ENCODE measurements around the gene PTPN20.

The PTPN20 gene

DNA sequence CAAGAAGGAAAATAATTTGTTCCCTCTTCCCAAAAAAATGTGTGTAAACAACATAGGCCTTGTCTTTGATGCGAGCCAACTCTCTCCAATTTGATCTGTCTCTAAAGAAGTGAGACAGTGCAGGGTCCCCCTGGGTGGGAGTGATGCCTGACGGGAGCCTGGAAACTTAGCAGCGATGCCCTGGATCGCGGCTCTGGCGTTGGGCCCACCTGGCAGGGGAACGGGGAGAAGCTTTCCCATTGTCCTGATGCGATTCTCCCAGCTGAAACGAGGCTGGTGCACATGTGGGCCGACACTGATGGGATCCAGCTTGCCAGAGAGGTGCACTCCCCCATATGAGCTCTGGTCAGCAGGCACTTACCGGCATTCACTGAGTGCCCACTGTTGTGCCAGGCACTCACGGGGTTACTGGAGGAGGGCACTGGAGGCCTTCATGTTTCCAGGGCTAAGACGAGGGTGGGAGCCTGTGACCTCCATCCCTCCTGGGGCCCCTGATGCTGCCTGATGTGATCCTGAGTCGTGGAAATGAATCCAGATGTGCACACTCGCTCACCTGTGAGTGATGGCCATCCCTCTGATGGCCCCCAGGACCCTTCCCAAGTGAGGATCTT lies 132.8 kb downstream of the PTPN20 start:
- TF ChIP-seq ZFP30 (CRISPR knock-in tag; IDR thresholded peaks at IDR 0.05) (no peak), ZC3H10 (CRISPR knock-in tag; IDR thresholded peaks at IDR 0.05) (no peak), RARB (CRISPR knock-in tag; IDR thresholded peaks at IDR 0.05) (no peak), GLIS3 (CRISPR knock-in tag; IDR thresholded peaks at IDR 0.05) (no peak)
- ATAC-seq, result no peak

DNA sequence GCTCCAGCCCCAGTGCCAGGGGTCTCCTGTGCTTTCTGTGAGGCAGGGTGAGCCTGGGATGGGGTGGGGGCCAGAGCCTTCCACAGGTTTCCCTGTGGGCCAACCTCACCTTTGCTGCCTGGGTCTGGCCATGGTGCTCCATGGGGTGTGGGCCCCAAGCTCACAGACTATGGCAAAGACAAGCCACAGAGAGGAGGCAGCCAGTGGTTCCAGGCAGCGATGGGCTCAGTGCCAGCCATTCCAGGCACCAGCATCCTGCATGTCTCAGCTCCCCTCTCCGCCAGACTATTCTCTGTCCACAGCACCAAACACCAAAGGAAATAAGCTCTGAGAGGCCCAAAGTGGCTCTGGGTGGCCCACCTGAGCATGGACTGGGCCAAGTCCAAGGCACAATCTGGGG lies 133.5 kb downstream of the PTPN20 start:
- TF ChIP-seq ISL1 (CRISPR knock-in tag; IDR thresholded peaks at IDR 0.05), result no peak
- TF ChIP-seq ZFP30 (CRISPR knock-in tag; IDR thresholded peaks at IDR 0.05), result no peak
- TF ChIP-seq, protein P1, sequence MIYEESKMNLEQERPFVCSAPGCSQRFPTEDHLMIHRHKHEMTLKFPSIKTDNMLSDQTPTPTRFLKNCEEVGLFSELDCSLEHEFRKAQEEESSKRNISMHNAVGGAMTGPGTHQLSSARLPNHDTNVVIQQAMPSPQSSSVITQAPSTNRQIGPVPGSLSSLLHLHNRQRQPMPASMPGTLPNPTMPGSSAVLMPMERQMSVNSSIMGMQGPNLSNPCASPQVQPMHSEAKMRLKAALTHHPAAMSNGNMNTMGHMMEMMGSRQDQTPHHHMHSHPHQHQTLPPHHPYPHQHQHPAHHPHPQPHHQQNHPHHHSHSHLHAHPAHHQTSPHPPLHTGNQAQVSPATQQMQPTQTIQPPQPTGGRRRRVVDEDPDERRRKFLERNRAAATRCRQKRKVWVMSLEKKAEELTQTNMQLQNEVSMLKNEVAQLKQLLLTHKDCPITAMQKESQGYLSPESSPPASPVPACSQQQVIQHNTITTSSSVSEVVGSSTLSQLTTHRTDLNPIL (CRISPR knock-in tag; IDR thresholded peaks at IDR 0.05; ENCODE audit: low read depth), result no peak
- TF ChIP-seq PATZ1 (CRISPR knock-in tag; IDR thresholded peaks at IDR 0.05; ENCODE audit: borderline replicate concordance), result no peak
- TF ChIP-seq BACH2 (CRISPR knock-in tag; IDR thresholded peaks at IDR 0.05; ENCODE audit: borderline replicate concordance), result no peak
- no peak for TF ChIP-seq TOX (CRISPR knock-in tag; IDR thresholded peaks at IDR 0.05; ENCODE audit: borderline replicate concordance)
- TF ChIP-seq, protein P2, sequence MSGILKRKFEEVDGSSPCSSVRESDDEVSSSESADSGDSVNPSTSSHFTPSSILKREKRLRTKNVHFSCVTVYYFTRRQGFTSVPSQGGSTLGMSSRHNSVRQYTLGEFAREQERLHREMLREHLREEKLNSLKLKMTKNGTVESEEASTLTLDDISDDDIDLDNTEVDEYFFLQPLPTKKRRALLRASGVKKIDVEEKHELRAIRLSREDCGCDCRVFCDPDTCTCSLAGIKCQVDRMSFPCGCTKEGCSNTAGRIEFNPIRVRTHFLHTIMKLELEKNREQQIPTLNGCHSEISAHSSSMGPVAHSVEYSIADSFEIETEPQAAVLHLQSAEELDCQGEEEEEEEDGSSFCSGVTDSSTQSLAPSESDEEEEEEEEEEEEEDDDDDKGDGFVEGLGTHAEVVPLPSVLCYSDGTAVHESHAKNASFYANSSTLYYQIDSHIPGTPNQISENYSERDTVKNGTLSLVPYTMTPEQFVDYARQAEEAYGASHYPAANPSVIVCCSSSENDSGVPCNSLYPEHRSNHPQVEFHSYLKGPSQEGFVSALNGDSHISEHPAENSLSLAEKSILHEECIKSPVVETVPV (CRISPR knock-in tag; IDR thresholded peaks at IDR 0.05), result no peak
- TF ChIP-seq, protein P3, sequence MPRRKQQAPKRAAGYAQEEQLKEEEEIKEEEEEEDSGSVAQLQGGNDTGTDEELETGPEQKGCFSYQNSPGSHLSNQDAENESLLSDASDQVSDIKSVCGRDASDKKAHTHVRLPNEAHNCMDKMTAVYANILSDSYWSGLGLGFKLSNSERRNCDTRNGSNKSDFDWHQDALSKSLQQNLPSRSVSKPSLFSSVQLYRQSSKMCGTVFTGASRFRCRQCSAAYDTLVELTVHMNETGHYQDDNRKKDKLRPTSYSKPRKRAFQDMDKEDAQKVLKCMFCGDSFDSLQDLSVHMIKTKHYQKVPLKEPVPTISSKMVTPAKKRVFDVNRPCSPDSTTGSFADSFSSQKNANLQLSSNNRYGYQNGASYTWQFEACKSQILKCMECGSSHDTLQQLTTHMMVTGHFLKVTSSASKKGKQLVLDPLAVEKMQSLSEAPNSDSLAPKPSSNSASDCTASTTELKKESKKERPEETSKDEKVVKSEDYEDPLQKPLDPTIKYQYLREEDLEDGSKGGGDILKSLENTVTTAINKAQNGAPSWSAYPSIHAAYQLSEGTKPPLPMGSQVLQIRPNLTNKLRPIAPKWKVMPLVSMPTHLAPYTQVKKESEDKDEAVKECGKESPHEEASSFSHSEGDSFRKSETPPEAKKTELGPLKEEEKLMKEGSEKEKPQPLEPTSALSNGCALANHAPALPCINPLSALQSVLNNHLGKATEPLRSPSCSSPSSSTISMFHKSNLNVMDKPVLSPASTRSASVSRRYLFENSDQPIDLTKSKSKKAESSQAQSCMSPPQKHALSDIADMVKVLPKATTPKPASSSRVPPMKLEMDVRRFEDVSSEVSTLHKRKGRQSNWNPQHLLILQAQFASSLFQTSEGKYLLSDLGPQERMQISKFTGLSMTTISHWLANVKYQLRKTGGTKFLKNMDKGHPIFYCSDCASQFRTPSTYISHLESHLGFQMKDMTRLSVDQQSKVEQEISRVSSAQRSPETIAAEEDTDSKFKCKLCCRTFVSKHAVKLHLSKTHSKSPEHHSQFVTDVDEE (CRISPR knock-in tag; IDR thresholded peaks at IDR 0.05), result no peak
- TF ChIP-seq PPARA (CRISPR knock-in tag; IDR thresholded peaks at IDR 0.05; ENCODE audit: borderline replicate concordance), result no peak
- no peak for TF ChIP-seq CSDC2 (CRISPR knock-in tag; IDR thresholded peaks at IDR 0.05)
- TF ChIP-seq TCF4 (CRISPR knock-in tag; IDR thresholded peaks at IDR 0.05; ENCODE audit: borderline replicate concordance), result no peak
- no peak for TF ChIP-seq ZNF70 (CRISPR knock-in tag; IDR thresholded peaks at IDR 0.05)
- TF ChIP-seq ESRRG (CRISPR knock-in tag; IDR thresholded peaks at IDR 0.05), result no peak
- no peak for ATAC-seq

- TF ChIP-seq PPARA (CRISPR knock-in tag; IDR thresholded peaks at IDR 0.05; ENCODE audit: borderline replicate concordance) (no peak), TCF4 (CRISPR knock-in tag; IDR thresholded peaks at IDR 0.05; ENCODE audit: borderline replicate concordance) (no peak), ZNF565 (CRISPR knock-in tag; conservative IDR thresholded peaks at IDR 0.05; ENCODE audit: low read depth) (no peak), PATZ1 (CRISPR knock-in tag; IDR thresholded peaks at IDR 0.05; ENCODE audit: borderline replicate concordance) (no peak), ZC3H10 (CRISPR knock-in tag; IDR thresholded peaks at IDR 0.05) (no peak), SNAI2 (CRISPR knock-in tag; IDR thresholded peaks at IDR 0.05) (no peak), ISL1 (CRISPR knock-in tag; IDR thresholded peaks at IDR 0.05) (no peak), ESRRG (CRISPR knock-in tag; IDR thresholded peaks at IDR 0.05) (no peak), TOX (CRISPR knock-in tag; IDR thresholded peaks at IDR 0.05; ENCODE audit: borderline replicate concordance) (no peak), BACH2 (CRISPR knock-in tag; IDR thresholded peaks at IDR 0.05; ENCODE audit: borderline replicate concordance) (no peak), ZNF70 (CRISPR knock-in tag; IDR thresholded peaks at IDR 0.05) (no peak), CSDC2 (CRISPR knock-in tag; IDR thresholded peaks at IDR 0.05) (no peak)
- TF ChIP-seq, protein P3 (CRISPR knock-in tag; IDR thresholded peaks at IDR 0.05), result no peak
- TF ChIP-seq, protein P1 (CRISPR knock-in tag; IDR thresholded peaks at IDR 0.05; ENCODE audit: low read depth), result no peak
- TF ChIP-seq, protein P4, sequence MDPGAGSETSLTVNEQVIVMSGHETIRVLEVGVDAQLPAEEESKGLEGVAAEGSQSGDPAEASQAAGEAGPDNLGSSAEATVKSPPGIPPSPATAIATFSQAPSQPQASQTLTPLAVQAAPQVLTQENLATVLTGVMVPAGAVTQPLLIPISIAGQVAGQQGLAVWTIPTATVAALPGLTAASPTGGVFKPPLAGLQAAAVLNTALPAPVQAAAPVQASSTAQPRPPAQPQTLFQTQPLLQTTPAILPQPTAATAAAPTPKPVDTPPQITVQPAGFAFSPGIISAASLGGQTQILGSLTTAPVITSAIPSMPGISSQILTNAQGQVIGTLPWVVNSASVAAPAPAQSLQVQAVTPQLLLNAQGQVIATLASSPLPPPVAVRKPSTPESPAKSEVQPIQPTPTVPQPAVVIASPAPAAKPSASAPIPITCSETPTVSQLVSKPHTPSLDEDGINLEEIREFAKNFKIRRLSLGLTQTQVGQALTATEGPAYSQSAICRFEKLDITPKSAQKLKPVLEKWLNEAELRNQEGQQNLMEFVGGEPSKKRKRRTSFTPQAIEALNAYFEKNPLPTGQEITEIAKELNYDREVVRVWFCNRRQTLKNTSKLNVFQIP (CRISPR knock-in tag; IDR thresholded peaks at IDR 0.05; ENCODE audit: borderline replicate concordance, low read depth), result no peak
- ATAC-seq, result no peak
These were observed 134.2 kb downstream of the PTPN20 start for GRCh38 chr10:47045331-47045861.

Measured in SK-N-SH treated with all-trans-retinoic acid at 6 μM for 48 hours (cell line).